GM12801 (cell line): Measurements from ENCODE around the gene PAF1.

Experiments used
- TF ChIP-seq, protein P1 (sequence below): IDR thresholded peaks from one replicate; pipeline ENCODE4 v1.5.1; 2011; ENCODE audit warnings: control low read depth; ENCODE audit not compliant: insufficient read length; ENCODE audit errors: extremely low read depth

PAF1 gene

DNA sequence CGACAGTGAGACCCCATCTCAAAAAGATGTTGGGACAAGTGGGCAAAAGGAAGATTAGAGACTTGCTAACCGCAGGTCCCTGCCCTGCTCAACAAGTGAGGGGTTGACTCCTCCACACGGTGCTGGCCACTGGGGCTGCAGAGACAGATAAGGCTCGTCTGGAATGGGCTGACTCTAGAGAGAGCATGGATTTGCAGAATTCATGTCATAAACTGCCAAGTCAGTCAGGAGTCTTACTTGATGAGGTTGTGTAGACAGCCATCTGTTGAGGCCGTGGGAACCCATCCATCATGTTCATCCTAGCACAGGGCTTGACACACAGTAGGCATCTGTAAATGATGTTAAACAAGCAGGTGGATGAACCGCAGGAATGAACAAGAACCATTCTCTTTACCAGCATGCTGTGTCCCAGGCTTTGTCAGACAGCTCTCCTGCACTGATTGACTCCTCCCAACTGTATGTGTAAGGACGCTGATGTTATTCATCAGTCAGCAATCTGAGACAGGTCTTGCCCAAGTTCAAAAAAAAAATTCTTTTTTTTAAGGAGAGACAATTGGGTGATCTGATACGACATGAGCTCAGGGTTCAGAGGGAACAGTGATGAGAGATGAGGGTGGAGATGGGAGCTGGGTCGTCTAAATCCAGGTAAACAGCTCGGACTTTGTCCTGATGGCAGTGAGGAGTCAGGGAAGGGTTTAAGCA lies 8.8 kb downstream of the PAF1 start:
- TF ChIP-seq, protein P1, sequence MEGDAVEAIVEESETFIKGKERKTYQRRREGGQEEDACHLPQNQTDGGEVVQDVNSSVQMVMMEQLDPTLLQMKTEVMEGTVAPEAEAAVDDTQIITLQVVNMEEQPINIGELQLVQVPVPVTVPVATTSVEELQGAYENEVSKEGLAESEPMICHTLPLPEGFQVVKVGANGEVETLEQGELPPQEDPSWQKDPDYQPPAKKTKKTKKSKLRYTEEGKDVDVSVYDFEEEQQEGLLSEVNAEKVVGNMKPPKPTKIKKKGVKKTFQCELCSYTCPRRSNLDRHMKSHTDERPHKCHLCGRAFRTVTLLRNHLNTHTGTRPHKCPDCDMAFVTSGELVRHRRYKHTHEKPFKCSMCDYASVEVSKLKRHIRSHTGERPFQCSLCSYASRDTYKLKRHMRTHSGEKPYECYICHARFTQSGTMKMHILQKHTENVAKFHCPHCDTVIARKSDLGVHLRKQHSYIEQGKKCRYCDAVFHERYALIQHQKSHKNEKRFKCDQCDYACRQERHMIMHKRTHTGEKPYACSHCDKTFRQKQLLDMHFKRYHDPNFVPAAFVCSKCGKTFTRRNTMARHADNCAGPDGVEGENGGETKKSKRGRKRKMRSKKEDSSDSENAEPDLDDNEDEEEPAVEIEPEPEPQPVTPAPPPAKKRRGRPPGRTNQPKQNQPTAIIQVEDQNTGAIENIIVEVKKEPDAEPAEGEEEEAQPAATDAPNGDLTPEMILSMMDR = no peak

DNA sequence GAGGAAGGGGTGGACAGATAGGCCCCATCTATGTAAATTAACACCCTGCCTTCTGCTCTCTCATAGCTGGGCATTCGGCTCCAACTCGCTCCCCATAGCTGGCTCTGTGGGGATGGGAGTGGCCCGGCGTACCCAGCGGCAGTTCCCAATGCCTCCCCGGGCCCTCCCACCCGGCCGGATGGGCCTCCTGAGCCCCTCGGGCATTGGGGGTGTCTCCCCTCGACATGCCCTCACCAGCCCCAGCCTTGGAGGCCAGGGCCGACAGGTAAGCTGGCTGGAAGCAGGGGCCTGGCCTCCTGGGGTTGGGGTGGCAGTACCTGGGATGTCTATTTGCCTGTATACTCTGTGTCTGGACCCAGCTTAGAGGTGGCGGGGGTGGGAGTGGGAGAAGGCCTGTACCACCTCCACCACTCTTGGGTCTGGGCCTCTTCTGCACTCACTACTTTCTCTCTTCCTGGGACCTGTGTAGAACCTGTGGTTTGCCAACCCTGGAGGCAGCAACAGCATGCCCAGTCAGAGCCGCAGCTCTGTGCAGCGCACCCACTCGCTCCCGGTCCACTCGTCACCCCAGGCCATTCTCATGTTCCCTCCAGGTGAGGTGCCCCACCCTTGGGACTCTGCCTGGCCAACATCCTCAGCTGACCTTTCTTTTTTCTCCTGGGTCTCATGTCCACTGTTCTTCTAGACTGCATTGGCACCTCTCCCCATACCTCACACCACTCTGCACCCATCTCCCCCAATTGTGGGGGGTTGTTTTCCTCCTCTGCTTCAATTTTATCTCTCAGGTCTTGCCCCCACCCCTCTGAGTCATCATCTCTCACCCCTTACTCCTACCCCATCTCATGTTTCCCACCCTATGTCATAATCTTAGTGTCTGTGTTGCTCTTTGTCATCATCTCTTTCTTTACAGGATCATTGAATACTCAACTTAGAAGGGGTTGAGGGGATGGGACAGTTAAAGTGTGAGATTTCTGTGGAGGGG lies 10.1 kb downstream of the PAF1 start:
- TF ChIP-seq, protein P1 = no peak

DNA sequence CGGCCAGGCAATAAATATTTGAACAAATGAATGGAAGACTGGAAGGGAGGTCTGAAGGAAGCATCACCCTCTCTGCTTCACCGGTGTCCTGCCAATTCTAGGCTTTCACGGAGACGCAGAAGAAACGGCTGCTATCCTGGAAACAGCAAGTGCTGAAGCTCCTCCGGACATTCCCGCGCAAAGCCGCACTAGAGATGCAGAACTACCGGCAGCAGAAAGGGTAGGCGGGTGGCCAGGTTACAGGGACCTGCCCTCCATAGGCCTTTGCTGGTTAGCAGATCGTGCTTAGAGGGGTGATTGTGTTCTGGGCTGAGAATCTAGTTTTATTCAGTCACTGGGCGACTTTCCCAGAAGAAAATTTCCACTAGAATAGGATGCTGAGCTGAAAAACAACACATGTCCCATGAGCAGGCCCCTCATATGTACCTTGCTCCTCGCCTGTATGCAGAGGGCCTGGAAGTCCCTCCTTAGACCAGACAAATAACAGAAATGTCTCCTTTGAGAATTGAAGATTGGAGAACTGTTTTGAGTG lies 11.0 kb downstream of the PAF1 start:
- TF ChIP-seq, protein P1 = no peak

DNA sequence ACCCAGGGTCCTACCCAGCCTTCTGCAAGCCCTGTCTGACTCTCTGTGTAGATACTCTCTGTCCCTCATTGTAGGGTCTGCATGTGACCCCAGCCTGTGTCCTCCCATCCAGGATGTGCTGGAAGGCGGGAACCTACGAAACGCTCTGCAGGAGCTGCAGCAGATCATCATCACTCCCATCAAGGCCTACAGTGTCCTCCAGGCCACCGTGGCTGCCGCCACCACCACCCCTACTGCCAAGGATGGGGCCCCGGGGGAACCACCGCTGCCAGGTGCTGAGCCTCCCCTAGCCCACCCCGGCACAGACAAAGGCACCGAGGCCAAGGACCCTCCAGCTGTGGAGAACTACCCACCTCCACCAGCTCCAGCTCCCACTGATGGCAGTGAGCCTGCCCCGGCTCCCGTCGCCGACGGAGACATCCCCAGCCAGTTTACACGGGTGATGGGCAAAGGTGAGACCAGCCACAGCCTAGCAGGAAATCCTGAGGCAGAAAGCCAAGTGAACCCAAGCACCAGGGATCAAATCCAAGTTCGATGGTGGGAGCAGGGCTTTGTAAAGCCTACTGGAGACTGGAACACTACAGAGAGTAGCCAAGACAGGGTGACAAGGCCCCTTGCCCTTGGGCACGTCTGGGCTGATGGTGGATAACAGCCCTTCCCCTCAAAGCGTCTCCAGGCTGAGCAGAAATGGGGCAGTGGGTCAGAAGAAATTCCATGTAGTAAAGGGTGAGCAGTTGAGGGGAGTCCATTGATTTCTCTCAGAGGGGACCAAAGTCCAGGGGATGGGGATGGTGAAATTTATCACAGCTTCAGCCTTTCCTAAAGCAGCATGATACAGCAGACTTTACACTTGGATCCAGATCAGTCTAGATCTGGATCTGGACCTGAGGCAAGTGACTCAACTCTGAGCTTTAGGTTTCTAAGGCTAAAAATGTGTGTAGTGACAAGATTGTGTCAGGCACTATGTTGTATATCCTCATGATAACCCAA lies 13.2 kb downstream of the PAF1 start:
- TF ChIP-seq, protein P1 = no peak

DNA sequence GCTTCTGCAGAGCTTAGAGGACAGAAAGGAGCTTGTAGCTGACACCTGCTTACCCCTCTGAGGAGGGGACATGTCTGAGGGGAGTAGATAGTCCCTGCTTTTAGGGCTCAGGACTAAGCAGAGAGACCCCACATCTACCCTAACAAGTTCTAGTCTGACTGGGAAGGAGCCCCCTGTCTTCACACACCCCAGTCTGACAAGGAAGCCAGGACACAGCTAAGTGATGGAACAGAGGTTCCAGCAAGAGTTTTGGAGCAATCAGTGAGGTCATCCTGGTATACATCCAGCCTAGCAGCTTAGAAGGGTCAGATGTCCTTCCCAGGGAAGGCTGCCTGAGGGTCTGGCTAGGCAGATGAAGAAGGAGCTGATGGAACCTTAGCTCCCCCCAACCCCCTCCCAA lies 15.0 kb downstream of the PAF1 start:
- TF ChIP-seq, protein P1 = no peak

DNA sequence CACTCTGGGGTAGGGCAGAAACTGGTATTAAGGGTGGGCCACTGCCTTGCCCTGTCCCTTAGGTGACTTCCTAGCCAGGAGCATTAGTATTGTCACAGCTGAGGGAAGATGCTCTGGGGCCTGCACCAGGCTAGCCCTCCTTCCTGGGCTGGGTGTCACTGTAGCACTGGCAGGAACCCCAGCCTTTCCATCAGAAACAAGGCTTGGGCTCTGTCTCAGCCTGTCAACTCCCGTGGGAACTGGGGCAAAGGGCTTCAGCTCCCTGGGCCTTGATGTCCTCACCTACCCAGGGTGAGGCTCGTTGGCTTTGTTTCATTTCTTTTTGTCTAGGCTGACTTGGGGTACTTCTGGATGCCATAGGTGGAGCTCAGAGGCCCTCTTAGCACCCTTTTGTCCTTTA lies 18.0 kb downstream of the PAF1 start:
- TF ChIP-seq, protein P1 = no peak
